IMR-90 (cell line): ENCODE results near the gene GOLGA5. TPM values are rescaled to one million over a fixed set of nuclear protein-coding genes. Genes with fewer than 3 reads are reported as not detected.

Experiments used
- ATAC-seq: fragments of 200-7000 bp; cut with Tn5 transposase; 2 replicates; pipeline ENCODE4 v1.9.1; 2020; ENCODE audit warnings: low read depth, mild to moderate bottlenecking, moderate library complexity
- BruUV-seq: library from RNA; stranded (reverse); fragments of 400-500 nt; replicated peaks from 2 replicates; lab custom pipeline; 2021; lab: Mats Ljungman, UMichigan
- CTCF ChIA-PET: fragments of 300-600 bp; formaldehyde crosslinking; extraction: SDS; loops from one replicate; lab custom pipeline; 2021; ENCODE audit warnings: antibody characterized with exemption; lab: Yijun Ruan, JAX
- POLR2A ChIA-PET: fragments of 300-600 bp; sonication (Branson Sonifier 250); formaldehyde crosslinking; loops from one replicate; lab custom pipeline; 2022; ENCODE audit warnings: antibody characterized with exemption; ENCODE audit not compliant: unreplicated experiment; lab: Charles Lee
- DNase-seq: peaks from one replicate; pipeline ENCODE4 v3.0.0; 2013
- H2AFZ ChIP-seq: replicated peaks from 2 replicates; pipeline ENCODE3; 2013; ENCODE audit warnings: low read length, mild to moderate bottlenecking; ENCODE audit not compliant: poor library complexity
- H2AK5ac ChIP-seq: 2 replicates; pipeline ENCODE4 v1.6.1; 2013; ENCODE audit warnings: low read depth, low read length, inconsistent platforms
- H2AK9ac ChIP-seq: replicated peaks from 2 replicates; pipeline ENCODE3; 2013; ENCODE audit warnings: mild to moderate bottlenecking, low read depth, low read length, moderate library complexity; ENCODE audit not compliant: poor library complexity
- H2BK120ac ChIP-seq: 2 replicates; pipeline ENCODE4 v1.6.1; 2013; ENCODE audit warnings: low read depth, low read length, inconsistent platforms
- H2BK15ac ChIP-seq: 3 replicates; pipeline ENCODE4 v1.6.1; 2013; ENCODE audit warnings: low read depth, low read length, inconsistent platforms
- H2BK20ac ChIP-seq: 2 replicates; pipeline ENCODE4 v1.6.1; 2013; ENCODE audit warnings: low read depth, mild to moderate bottlenecking, inconsistent platforms, low read length, moderate library complexity
- H2BK5ac ChIP-seq: 2 replicates; pipeline ENCODE4 v1.6.1; 2013; ENCODE audit warnings: mild to moderate bottlenecking, low read depth, low read length, inconsistent platforms; ENCODE audit not compliant: poor library complexity, severe bottlenecking
- H3K14ac ChIP-seq: replicated peaks from 2 replicates; pipeline ENCODE4 v1.6.1; 2013; ENCODE audit warnings: low read depth, low read length, inconsistent platforms
- H3K18ac ChIP-seq: 2 replicates; pipeline ENCODE4 v1.6.1; 2013; ENCODE audit warnings: low read depth, low read length, control low read depth
- H3K23ac ChIP-seq: 2 replicates; pipeline ENCODE4 v1.6.1; 2013; ENCODE audit warnings: low read depth, low read length, inconsistent platforms
- H3K27ac ChIP-seq: 2 replicates; pipeline ENCODE4 v1.5.1; 2013; ENCODE audit warnings: mild to moderate bottlenecking, control low read depth, low read length; ENCODE audit not compliant: insufficient read depth
- H3K27me3 ChIP-seq: 2 replicates; pipeline ENCODE4 v1.6.1; 2013; ENCODE audit warnings: low read length; ENCODE audit not compliant: control insufficient read depth, insufficient read depth
- H3K36me3 ChIP-seq: 2 replicates; pipeline ENCODE4 v1.6.1; 2013; ENCODE audit warnings: low read length, mixed read lengths; ENCODE audit not compliant: control insufficient read depth, insufficient read depth
- H3K4ac ChIP-seq: 2 replicates; pipeline ENCODE4 v1.6.1; 2013; ENCODE audit warnings: low read depth, low read length, inconsistent platforms
- H3K4me1 ChIP-seq: 2 replicates; pipeline ENCODE4 v1.6.1; 2013; ENCODE audit warnings: low read length, mixed read lengths; ENCODE audit not compliant: control insufficient read depth, insufficient read depth
- H3K4me2 ChIP-seq: 2 replicates; pipeline ENCODE4 v1.6.1; 2013; ENCODE audit warnings: low read depth, mild to moderate bottlenecking, control low read depth, low read length, moderate library complexity
- H3K4me3 ChIP-seq: 2 replicates; pipeline ENCODE4 v1.5.1; 2013; ENCODE audit warnings: low read depth, mild to moderate bottlenecking, control low read depth, low read length, moderate library complexity; ENCODE audit not compliant: insufficient read depth
- H3K56ac ChIP-seq: 2 replicates; pipeline ENCODE4 v1.6.1; 2013; ENCODE audit warnings: low read length, inconsistent platforms; ENCODE audit not compliant: insufficient read depth; ENCODE audit errors: extremely low read depth
- H3K79me1 ChIP-seq, 2 experiments: 2 replicates each; pipeline ENCODE4 v1.6.1; 2013; ENCODE audit warnings: low read length in 2 of 2, inconsistent platforms in 1 of 2, low read depth in 1 of 2
- H3K9ac ChIP-seq: 2 replicates; pipeline ENCODE4 v1.6.1; 2013; ENCODE audit warnings: low read depth, low read length, control low read depth
- H3K9me1 ChIP-seq: 2 replicates; pipeline ENCODE4 v1.6.1; 2013; ENCODE audit warnings: low read length, inconsistent platforms; ENCODE audit not compliant: insufficient read depth
- H3K9me3 ChIP-seq: 2 replicates; pipeline ENCODE4 v1.6.1; 2013; ENCODE audit warnings: low read length; ENCODE audit not compliant: control insufficient read depth, insufficient read depth
- H4K20me1 ChIP-seq: 2 replicates; pipeline ENCODE4 v1.6.1; 2013; ENCODE audit warnings: low read length, inconsistent platforms; ENCODE audit not compliant: insufficient read depth
- H4K5ac ChIP-seq: 2 replicates; pipeline ENCODE4 v1.6.1; 2013; ENCODE audit warnings: mild to moderate bottlenecking, low read depth, low read length, control low read depth
- H4K8ac ChIP-seq, 2 experiments: 2 replicates each; pipeline ENCODE4 v1.6.1; 2013; ENCODE audit warnings: low read depth in 2 of 2, low read length in 2 of 2, control low read depth in 1 of 2, inconsistent platforms in 1 of 2
- H4K91ac ChIP-seq: 2 replicates; pipeline ENCODE4 v1.6.1; 2013; ENCODE audit warnings: low read depth, low read length, inconsistent platforms; ENCODE audit not compliant: insufficient read depth
- BHLHE40 ChIP-seq: fragments of 150-350 bp; IDR thresholded peaks from 2 replicates; pipeline ENCODE4 v1.6.1; 2016; ENCODE audit warnings: mild to moderate bottlenecking, low read depth, low read length
- CHD1 ChIP-seq: IDR thresholded peaks from 2 replicates; pipeline ENCODE4 v1.6.1; 2012; ENCODE audit warnings: low read depth, low read length, improper control_type of control experiment
- FOS ChIP-seq: fragments of 150-350 bp; IDR thresholded peaks from 2 replicates; pipeline ENCODE4 v1.6.1; 2016; ENCODE audit warnings: low read depth, low read length
- RCOR1 ChIP-seq: IDR thresholded peaks from 2 replicates; pipeline ENCODE4 v1.6.1; 2012; ENCODE audit warnings: mild to moderate bottlenecking, low read length, improper control_type of control experiment; ENCODE audit not compliant: insufficient replicate concordance
- RFX5 ChIP-seq: IDR thresholded peaks from 2 replicates; pipeline ENCODE4 v1.8.0; 2012; ENCODE audit warnings: low read depth, mild to moderate bottlenecking, low read length, moderate library complexity
- WGBS, 2 experiments: methylation state at CpG; one replicate each; pipeline versions ENCODE4 v1.1.5 to v1.1.7; 2013; ENCODE audit warnings: missing lambda C conversion rate in 2 of 2; ENCODE audit not compliant: insufficient read length in 1 of 2; ENCODE audit errors: extremely low coverage in 2 of 2; 5-methylcytosine and 5-hydroxymethylcytosine counted together
- dilution Hi-C: fragments of 300-500 bp; cut with HindIII; formaldehyde crosslinking; loops from one replicate; pipeline ENCODE4 v1.14.3; 2018; ENCODE audit warnings: low sequenced_read_pairs; ENCODE audit not compliant: unreplicated experiment
- in situ Hi-C: fragments of 300-500 bp; cut with MboI; formaldehyde crosslinking; loops from 3 replicates; pipeline ENCODE4 v1.14.3; 2019; ENCODE audit warnings: low sequenced_read_pairs, inconsistent platforms, mixed read lengths
- intact Hi-C: fragments of 100-400 bp; cut with micrococcal nuclease; formaldehyde crosslinking; loops from 2 replicates; pipeline ENCODE4 v1.10.0; 2022
- polyA plus RNA-seq, 3 experiments: library from polyadenylated mRNA; depleted of rRNA; stranded (reverse); fragments of >200 nt; gene quantifications; 2 replicates each; pipeline ENCODE4 v1.2.3, GENCODE V29; 2012; ENCODE audit warnings: low replicate concordance in 1 of 3
- total RNA-seq: library from RNA; depleted of rRNA; stranded (reverse); fragments of >200 nt; gene quantifications from 2 replicates; pipeline ENCODE4 v1.2.3, GENCODE V29; 2012

The GOLGA5 gene
- total and polyA plus RNA-seq, 2 of the 4 experiments (the other 2 are of a cell fraction): 35.0 to 59.5 TPM

GRCh38 chr14:92887157-92887556 is 93.1 kb downstream of the GOLGA5 start:
- Histone ChIP-seq H4K20me1 (no peaks in the 10 kb centered on the region), H2BK20ac (no peak overlapping the region), H4K5ac (no peak overlapping the region), H3K18ac (no peak overlapping the region), H4K91ac (no peak overlapping the region), H3K23ac (no peak overlapping the region), H2AFZ (no peak overlapping the region), H3K79me1 (no peaks in the 10 kb centered on the region), H3K14ac (no peak overlapping the region), H3K9me1 (no peaks in the 10 kb centered on the region), H2BK15ac (no peak overlapping the region), H3K4me1 (no peaks in the 10 kb centered on the region), H3K27me3 (peaks cover 3% of the 10 kb centered on the region), H2AK9ac (no peak overlapping the region), H3K56ac (no peak overlapping the region), H3K9me3 (peaks cover 2% of the 10 kb centered on the region; the same call in 1 of the 2 replicates), H2BK5ac (no peak overlapping the region), H3K4me2 (no peak overlapping the region), H3K9ac (no peak overlapping the region), H3K27ac (no peak overlapping the region), H3K36me3 (no peaks in the 10 kb centered on the region), H4K8ac (no peak overlapping the region), H2AK5ac (no peak overlapping the region), H3K4ac (no peak overlapping the region), H3K4me3 (no peak overlapping the region), H2BK120ac (no peak overlapping the region)
- POLR2A ChIA-PET: no interaction called here
- no peak for ATAC-seq
- in situ Hi-C loops: no loop called here
- no CpG with 5 or more reads among the region's 1 CpG for WGBS, 2 experiments
- CTCF ChIA-PET: no interaction called here
- TF ChIP-seq CHD1: no peak
- no peak for TF ChIP-seq BHLHE40
- TF ChIP-seq RFX5: no peak
- TF ChIP-seq FOS: no peak
- no peak for TF ChIP-seq RCOR1
- no TSS peak for BruUV-seq
- no peak for DNase-seq
- dilution Hi-C loops: no loop called here
- intact Hi-C loops: no loop called here
